GM21447 (cell line): ENCODE results near the gene MYRFL.

Experiments used
- ATAC-seq: cut with Tn5 transposase; IDR thresholded peaks from one replicate; pipeline ENCODE4 v1.9.1; 2021; ENCODE audit not compliant: unreplicated experiment

Gene MYRFL

GRCh38 chr12:69896653-69897381 lies 71.8 kb downstream of the MYRFL start:
- no peak for ATAC-seq

- ATAC-seq: no peak
These were observed 72.7 kb downstream of the MYRFL start for GRCh38 chr12:69897744-69898143.

GRCh38 chr12:69898236-69898635 lies 73.2 kb downstream of the MYRFL start:
- no peak for ATAC-seq

- peak; percentile 66 for ATAC-seq
These were observed 75.7 kb downstream of the MYRFL start for GRCh38 chr12:69900720-69901131.

- no peak for ATAC-seq
These were observed 76.3 kb downstream of the MYRFL start for GRCh38 chr12:69901221-69901905.

GRCh38 chr12:69903548-69903947 lies 78.5 kb downstream of the MYRFL start:
- ATAC-seq: no peak

- no peak for ATAC-seq
These were observed 79.8 kb downstream of the MYRFL start for GRCh38 chr12:69904777-69905176.

- ATAC-seq: no peak
These were observed 80.8 kb downstream of the MYRFL start for GRCh38 chr12:69905801-69906200.

- peak; percentile 85 for ATAC-seq
These were observed 81.6 kb downstream of the MYRFL start for GRCh38 chr12:69906411-69907216.

GRCh38 chr12:69908203-69908602 lies 83.2 kb downstream of the MYRFL start:
- no peak for ATAC-seq

- no peak for ATAC-seq
These were observed 85.7 kb downstream of the MYRFL start for GRCh38 chr12:69910694-69911093.

GRCh38 chr12:69913526-69913925 lies 88.5 kb downstream of the MYRFL start:
- no peak for ATAC-seq

- no peak for ATAC-seq
These were observed 90.9 kb downstream of the MYRFL start for GRCh38 chr12:69915964-69916363.

GRCh38 chr12:69916544-69917235 lies 91.7 kb downstream of the MYRFL start:
- no peak for ATAC-seq

GRCh38 chr12:69918287-69918686 lies 93.3 kb downstream of the MYRFL start:
- no peak for ATAC-seq

- no peak for ATAC-seq
These were observed 94.5 kb downstream of the MYRFL start for GRCh38 chr12:69919495-69919894.

GRCh38 chr12:69921831-69922230 lies 96.8 kb downstream of the MYRFL start:
- no peak for ATAC-seq

- ATAC-seq: no peak
These were observed 98.0 kb downstream of the MYRFL start for GRCh38 chr12:69922999-69923398.

- no peak for ATAC-seq
These were observed 100.3 kb downstream of the MYRFL start for GRCh38 chr12:69925291-69925690.

- ATAC-seq: no peak
These were observed 102.1 kb downstream of the MYRFL start for GRCh38 chr12:69927164-69927563.

- no peak for ATAC-seq
These were observed 104.1 kb downstream of the MYRFL start for GRCh38 chr12:69929125-69929524.
